Neuronal stem cell (in vitro differentiated cells): ENCODE results near the gene ST6GALNAC2.

Source experiments
- DNase-seq: peaks from one replicate; pipeline ENCODE4 v3.0.0-alpha.2; 2013; ENCODE audit warnings: low spot score
- H2AFZ ChIP-seq: one replicate; pipeline ENCODE4 v1.6.1; 2013; ENCODE audit warnings: mild to moderate bottlenecking, low read length, inconsistent platforms
- H2AK5ac ChIP-seq: 2 replicates; pipeline ENCODE4 v1.6.1; 2013; ENCODE audit warnings: low read depth, mild to moderate bottlenecking, inconsistent platforms, low read length, moderate library complexity, mixed read lengths
- H2BK120ac ChIP-seq: 2 replicates; pipeline ENCODE4 v1.6.1; 2013; ENCODE audit warnings: low read depth, mild to moderate bottlenecking, inconsistent platforms, low read length, moderate library complexity, mixed read lengths
- H2BK12ac ChIP-seq: one replicate; pipeline ENCODE4 v1.6.1; 2013; ENCODE audit warnings: low read length, inconsistent platforms
- H2BK15ac ChIP-seq: 2 replicates; pipeline ENCODE4 v1.6.1; 2013; ENCODE audit warnings: mild to moderate bottlenecking, low read length, inconsistent platforms, mixed read lengths
- H2BK5ac ChIP-seq: one replicate; pipeline ENCODE4 v1.6.1; 2013; ENCODE audit warnings: inconsistent platforms, mild to moderate bottlenecking, low read length, moderate library complexity
- H3K14ac ChIP-seq: one replicate; pipeline ENCODE4 v1.6.1; 2013; ENCODE audit warnings: low read length, inconsistent platforms
- H3K18ac ChIP-seq: 2 replicates; pipeline ENCODE4 v1.6.1; 2013; ENCODE audit warnings: low read length, inconsistent platforms
- H3K23ac ChIP-seq: 2 replicates; pipeline ENCODE4 v1.6.1; 2013; ENCODE audit warnings: low read depth, mild to moderate bottlenecking, mixed read lengths, low read length, inconsistent platforms; ENCODE audit not compliant: poor library complexity
- H3K27ac ChIP-seq: replicated peaks from 3 replicates; pipeline ENCODE4 v1.5.1; 2013; ENCODE audit warnings: low read length, inconsistent platforms
- H3K27me3 ChIP-seq, 3 experiments: 2 replicates each; pipeline ENCODE4 v1.6.1; 2013; ENCODE audit warnings: low read length in 3 of 3, mild to moderate bottlenecking in 2 of 3, inconsistent platforms in 1 of 3, low read depth in 1 of 3, mixed read lengths in 1 of 3, moderate library complexity in 1 of 3; ENCODE audit not compliant: control insufficient read depth in 3 of 3, insufficient read depth in 3 of 3
- H3K36me3 ChIP-seq, 2 donors: replicated peaks in 1 of 2; 2 replicates each; pipeline ENCODE4 v1.6.1; 2013; ENCODE audit warnings: low read length in 2 of 2; ENCODE audit not compliant: control insufficient read depth in 2 of 2, insufficient read depth in 2 of 2
- H3K4ac ChIP-seq: 2 replicates; pipeline ENCODE4 v1.6.1; 2013; ENCODE audit warnings: inconsistent platforms, mild to moderate bottlenecking, low read length, moderate library complexity
- H3K4me1 ChIP-seq, 2 donors: 1 replicate in 1 of 2; 2 replicates in 1 of 2; pipeline ENCODE4 v1.6.1; 2013; ENCODE audit warnings: low read length in 2 of 2, low read depth in 1 of 2; ENCODE audit not compliant: control insufficient read depth in 2 of 2, insufficient read depth in 1 of 2
- H3K4me2 ChIP-seq: one replicate; pipeline ENCODE4 v1.6.1; 2013; ENCODE audit warnings: mild to moderate bottlenecking, low read length, inconsistent platforms; ENCODE audit not compliant: insufficient read depth, poor library complexity, severe bottlenecking
- H3K4me3 ChIP-seq, 2 donors: 2 replicates each; pipeline ENCODE4 v1.5.1; 2013; ENCODE audit warnings: low read length in 2 of 2, mild to moderate bottlenecking in 2 of 2, inconsistent platforms in 1 of 2, moderate library complexity in 1 of 2
- H3K79me1 ChIP-seq: one replicate; pipeline ENCODE4 v1.6.1; 2013; ENCODE audit warnings: low read depth, mild to moderate bottlenecking, inconsistent platforms, low read length, moderate library complexity
- H3K9ac ChIP-seq: one replicate; pipeline ENCODE4 v1.6.1; 2013; ENCODE audit warnings: mild to moderate bottlenecking, low read depth, low read length, inconsistent platforms; ENCODE audit not compliant: poor library complexity
- H3K9me3 ChIP-seq, 2 donors: replicated peaks in 1 of 2; 2 replicates each; pipeline versions ENCODE3 to v1.6.1; 2013; ENCODE audit warnings: low read length in 2 of 2, mild to moderate bottlenecking in 2 of 2, inconsistent platforms in 1 of 2, low read depth in 1 of 2, mixed read lengths in 1 of 2, moderate library complexity in 1 of 2; ENCODE audit not compliant: control insufficient read depth in 2 of 2, insufficient read depth in 1 of 2
- H4K8ac ChIP-seq: one replicate; pipeline ENCODE4 v1.6.1; 2013; ENCODE audit warnings: low read depth, mild to moderate bottlenecking, inconsistent platforms, low read length, moderate library complexity
- H4K91ac ChIP-seq: one replicate; pipeline ENCODE4 v1.6.1; 2013; ENCODE audit warnings: low read length, low read depth, mild to moderate bottlenecking, inconsistent platforms; ENCODE audit not compliant: poor library complexity
- WGBS, 2 donors: extraction: QIAGEN DNeasy Blood & Tissue Kit; methylation state at CpG; one replicate each; pipeline ENCODE4 v1.1.7; 2013; ENCODE audit warnings: missing lambda C conversion rate in 2 of 2, mixed read lengths in 1 of 2; ENCODE audit not compliant: insufficient read length in 2 of 2, insufficient replicate concordance in 1 of 2; ENCODE audit errors: extremely low coverage in 2 of 2; 5-methylcytosine and 5-hydroxymethylcytosine counted together

Gene ST6GALNAC2

GRCh38 chr17:76542984-76543383 is 42.7 kb downstream of the ST6GALNAC2 start:
- Histone ChIP-seq H4K8ac (no peak overlapping the region), H3K4me2 (no peak overlapping the region), H2AK5ac (peak overlapping the region; percentile 59), H2BK15ac (peak overlapping the region; percentile 25), H3K4ac (no peak overlapping the region), H2BK5ac (no peak overlapping the region), H3K27me3 (peaks cover 6 to 72% (median 30%) of the 10 kb centered on the region in 3 experiments), H3K9ac (no peak overlapping the region), H3K4me3 (no peak overlapping the region), H3K9me3 (no peaks in the 10 kb centered on the region), H3K36me3 (no peaks in the 10 kb centered on the region), H3K4me1 (peaks cover 15 to 44% of the 10 kb centered on the region in 2 donors), H3K18ac (no peak overlapping the region), H3K79me1 (no peaks in the 10 kb centered on the region), H2BK12ac (peak overlapping the region; percentile 43), H2BK120ac (no peak overlapping the region), H3K14ac (no peak overlapping the region), H4K91ac (no peak overlapping the region), H3K23ac (no peak overlapping the region), H3K27ac (no peak overlapping the region), H2AFZ (no peak overlapping the region)
- DNase-seq = no peak
- WGBS, 2 donors = no CpG with 5 or more reads among the region's 8 CpGs

- Histone ChIP-seq H3K4me1 (peaks cover 15 to 44% of the 10 kb centered on the region in 2 donors), H3K27ac (no peak overlapping the region)
- DNase-seq = no peak
These were observed 43.1 kb downstream of the ST6GALNAC2 start for GRCh38 chr17:76542566-76542971.

GRCh38 chr17:76541739-76542454 is 43.8 kb downstream of the ST6GALNAC2 start:
- Histone ChIP-seq H3K27me3 (peaks cover 9 to 78% (median 40%) of the 10 kb centered on the region in 3 experiments), H2AFZ (no peak overlapping the region), H3K4ac (no peak overlapping the region), H4K8ac (no peak overlapping the region), H3K4me1 (peaks cover 13 to 40% of the 10 kb centered on the region in 2 donors), H3K79me1 (no peaks in the 10 kb centered on the region), H3K9me3 (no peaks in the 10 kb centered on the region), H3K23ac (no peak overlapping the region), H3K4me3 (no peak overlapping the region), H3K36me3 (no peaks in the 10 kb centered on the region), H2BK5ac (no peak overlapping the region), H2BK12ac (no peak overlapping the region), H2BK120ac (peak overlapping the region; percentile 63), H2AK5ac (no peak overlapping the region), H4K91ac (no peak overlapping the region), H3K4me2 (no peak overlapping the region), H2BK15ac (no peak overlapping the region), H3K14ac (no peak overlapping the region), H3K9ac (no peak overlapping the region), H3K27ac (no peak overlapping the region), H3K18ac (no peak overlapping the region)
- no CpG with 5 or more reads among the region's 10 CpGs for WGBS, 2 donors
- DNase-seq = no peak

More at GRCh38 chr17:76542566-76542971, 43.1 kb downstream of the ST6GALNAC2 start:
- peak overlapping the region; percentile 43 for H2BK12ac ChIP-seq
- no CpG with 5 or more reads among the region's 10 CpGs for WGBS, 2 donors
- no peak overlapping the region for H3K4ac ChIP-seq
- peak overlapping the region; percentile 25 for H2BK15ac ChIP-seq
- no peak overlapping the region for H3K18ac ChIP-seq
- H3K79me1 ChIP-seq = no peaks in the 10 kb centered on the region
- no peak overlapping the region for H3K14ac ChIP-seq
- H4K8ac ChIP-seq = no peak overlapping the region
- no peak overlapping the region for H3K23ac ChIP-seq
- peak overlapping the region; percentile 59 for H2AK5ac ChIP-seq
- no peak overlapping the region for H3K4me2 ChIP-seq
- H3K9ac ChIP-seq = no peak overlapping the region
- H3K36me3 ChIP-seq = no peaks in the 10 kb centered on the region
- no peak overlapping the region for H2AFZ ChIP-seq
- H2BK120ac ChIP-seq = peak overlapping the region; percentile 63
- peaks cover 7 to 76% (median 34%) of the 10 kb centered on the region in 3 experiments for H3K27me3 ChIP-seq
- H2BK5ac ChIP-seq = no peak overlapping the region
- peak overlapping the region; percentile 33 for H4K91ac ChIP-seq
- H3K9me3 ChIP-seq = no peaks in the 10 kb centered on the region
- H3K4me3 ChIP-seq = no peak overlapping the region
